PC-3 (cell line): Measurements from ENCODE around the gene C3.
A peak's percentile ranks its signal among the peaks of the same experiment; 100 is the strongest.

Experiments used
- EZH2 ChIP-seq: fragments of 300-600 bp; sonication (generic); IDR thresholded peaks from one replicate; pipeline ENCODE4 v1.6.1; 2017; ENCODE audit warnings: antibody characterized with exemption, mild to moderate bottlenecking, low read length; ENCODE audit not compliant: unreplicated experiment
- TF ChIP-seq, protein P1 (sequence below): fragments of 300-600 bp; sonication (generic); conservative IDR thresholded peaks from 2 replicates; pipeline ENCODE4 v1.5.1; 2017; ENCODE audit warnings: antibody characterized with exemption, low read depth, mild to moderate bottlenecking, low read length

DNA sequence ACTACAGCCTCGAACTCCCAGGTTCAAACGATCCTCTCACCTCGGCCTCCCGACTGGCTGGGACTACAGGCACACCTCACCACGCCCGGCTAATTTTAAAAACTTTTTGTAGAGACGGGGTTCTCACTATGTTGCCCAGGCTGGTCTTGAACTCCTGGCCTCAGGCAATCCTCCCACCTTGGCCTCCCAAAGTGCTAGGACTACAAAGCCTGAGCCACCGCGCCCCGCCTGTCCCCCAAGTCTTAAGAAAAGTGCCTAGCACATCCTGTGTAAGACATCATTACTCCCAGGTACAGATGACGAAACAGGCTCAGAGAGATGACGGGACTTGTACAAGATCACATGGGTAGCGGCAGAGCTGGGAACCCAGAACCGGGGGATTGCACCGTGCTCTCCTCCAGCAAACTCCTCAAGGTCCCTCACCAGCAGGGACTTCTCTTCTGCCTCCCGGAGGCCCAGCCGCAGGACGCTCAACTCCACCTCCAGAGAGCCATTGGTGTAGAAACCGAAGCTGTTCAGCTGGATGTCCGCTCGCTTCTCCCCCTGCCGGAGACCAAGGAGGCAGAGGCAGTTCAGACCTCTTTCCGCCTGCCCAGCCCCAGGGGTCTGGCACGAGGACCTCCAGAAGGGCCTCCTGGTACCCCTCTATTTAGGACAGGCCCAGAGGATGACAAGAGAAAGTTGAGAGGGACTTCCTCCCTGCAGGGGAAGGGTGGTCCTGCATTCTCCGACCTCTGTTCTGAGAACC is 15.9 kb upstream of the C3 start:
- no peak for TF ChIP-seq EZH2
- TF ChIP-seq, protein P1, sequence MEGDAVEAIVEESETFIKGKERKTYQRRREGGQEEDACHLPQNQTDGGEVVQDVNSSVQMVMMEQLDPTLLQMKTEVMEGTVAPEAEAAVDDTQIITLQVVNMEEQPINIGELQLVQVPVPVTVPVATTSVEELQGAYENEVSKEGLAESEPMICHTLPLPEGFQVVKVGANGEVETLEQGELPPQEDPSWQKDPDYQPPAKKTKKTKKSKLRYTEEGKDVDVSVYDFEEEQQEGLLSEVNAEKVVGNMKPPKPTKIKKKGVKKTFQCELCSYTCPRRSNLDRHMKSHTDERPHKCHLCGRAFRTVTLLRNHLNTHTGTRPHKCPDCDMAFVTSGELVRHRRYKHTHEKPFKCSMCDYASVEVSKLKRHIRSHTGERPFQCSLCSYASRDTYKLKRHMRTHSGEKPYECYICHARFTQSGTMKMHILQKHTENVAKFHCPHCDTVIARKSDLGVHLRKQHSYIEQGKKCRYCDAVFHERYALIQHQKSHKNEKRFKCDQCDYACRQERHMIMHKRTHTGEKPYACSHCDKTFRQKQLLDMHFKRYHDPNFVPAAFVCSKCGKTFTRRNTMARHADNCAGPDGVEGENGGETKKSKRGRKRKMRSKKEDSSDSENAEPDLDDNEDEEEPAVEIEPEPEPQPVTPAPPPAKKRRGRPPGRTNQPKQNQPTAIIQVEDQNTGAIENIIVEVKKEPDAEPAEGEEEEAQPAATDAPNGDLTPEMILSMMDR, result peak; percentile 87
